ENCODE results near the gene PLIN5.
"Not testable (repeated sequence)": the region's sequence is repeated elsewhere in the genome, so short reads cannot be mapped to it uniquely, and the experiment has no call there.

PLIN5 gene

DNA sequence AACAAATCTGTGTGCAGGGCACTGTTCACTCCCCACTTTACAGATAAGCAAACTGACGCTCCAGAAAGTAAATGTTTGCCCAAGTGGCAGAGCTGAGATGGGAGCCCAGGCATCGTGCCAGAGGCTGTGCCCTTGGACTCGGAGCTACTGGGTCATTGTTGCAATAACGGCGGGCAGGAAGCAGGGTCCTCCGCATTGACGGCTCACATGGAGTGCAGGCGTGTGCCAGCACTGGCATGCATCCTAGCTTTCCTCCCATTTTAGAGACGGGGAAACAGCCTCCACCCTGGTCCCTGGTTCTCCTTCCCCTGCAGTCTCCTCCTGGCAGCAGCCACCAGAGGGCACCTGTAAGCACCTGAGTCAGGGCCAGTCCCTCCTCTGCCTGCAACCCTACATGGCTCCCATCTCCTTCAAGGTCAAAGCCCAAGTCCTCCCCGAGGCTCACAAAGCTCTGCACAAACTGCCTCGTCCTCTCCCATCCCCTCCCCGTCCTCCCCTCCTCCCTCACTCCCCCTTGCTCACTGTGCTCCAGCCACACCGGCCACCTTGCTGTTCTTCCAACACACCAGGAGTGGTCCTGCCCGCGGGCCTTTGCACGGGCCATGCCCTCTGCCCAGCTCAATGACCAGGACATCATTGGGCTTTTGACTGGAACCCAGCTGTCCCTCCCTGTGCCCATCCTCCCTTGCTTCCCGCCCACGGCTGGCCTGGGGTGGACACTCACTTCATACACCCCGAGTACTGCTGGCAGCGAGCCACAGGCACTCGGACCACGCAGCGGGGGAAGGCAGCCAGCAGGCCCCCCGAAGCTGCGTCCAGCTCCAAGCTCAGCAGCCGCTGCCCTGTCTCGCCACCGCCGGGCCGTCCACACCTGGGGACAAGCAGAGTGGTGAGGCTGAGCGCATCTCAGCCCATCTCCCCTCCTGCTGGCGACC, 12.5 kb upstream of the PLIN5 start:
- no peak overlapping the region for H3K4me3 ChIP-seq (ENCODE audit: low read length)
- no peak for DNase-seq (ENCODE audit: low read depth)
- peak; percentile 51 for TF ChIP-seq CTCF (conservative IDR thresholded peaks at IDR 0.05; ENCODE audit: low read depth, low read length)

DNA sequence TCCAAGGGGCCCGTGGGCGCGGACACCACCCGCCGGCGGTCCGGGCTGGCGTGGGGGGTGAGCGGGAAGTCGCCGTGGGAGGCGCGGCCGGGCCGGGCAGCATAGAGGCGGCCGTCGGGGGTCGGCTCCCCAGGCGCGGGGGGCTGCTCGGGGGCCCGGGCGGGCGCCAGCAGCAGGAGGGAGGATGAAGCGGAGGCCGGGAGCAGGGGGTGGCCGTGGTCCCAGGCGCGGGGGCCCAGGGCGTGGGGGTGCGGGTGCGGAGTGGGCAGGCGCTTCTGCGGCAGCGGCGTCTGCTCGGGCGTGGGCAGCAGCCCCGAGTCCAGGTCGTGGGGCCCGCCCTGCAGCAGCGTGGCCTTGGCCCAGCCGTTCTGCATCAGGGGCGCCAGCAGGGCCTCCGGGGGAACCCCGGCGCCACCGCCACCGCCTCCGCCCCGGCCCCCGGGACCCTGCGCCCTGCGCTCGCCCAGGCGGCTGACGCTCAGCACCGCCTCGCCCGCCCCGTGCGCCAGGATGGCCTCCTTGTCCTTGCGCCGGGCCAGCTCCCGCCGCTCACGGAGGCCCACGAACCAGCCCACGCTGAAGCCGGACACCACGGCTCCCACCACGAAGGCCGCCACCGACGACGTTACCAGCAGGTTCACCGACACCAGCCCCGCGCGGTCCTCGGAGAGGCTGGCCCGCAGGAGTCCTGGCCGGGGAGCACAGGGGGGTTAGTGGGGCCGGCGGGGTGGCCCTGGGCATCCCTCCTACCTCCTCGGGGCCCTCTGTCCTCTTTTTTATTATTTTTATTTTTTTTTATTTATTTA, 9.0 kb upstream of the PLIN5 start:
- no peak for TF ChIP-seq CTCF (conservative IDR thresholded peaks at IDR 0.05; ENCODE audit: low read depth, low read length)
- no peak overlapping the region for H3K4me3 ChIP-seq (ENCODE audit: low read length)
- no peak for DNase-seq (ENCODE audit: low read depth)

DNA sequence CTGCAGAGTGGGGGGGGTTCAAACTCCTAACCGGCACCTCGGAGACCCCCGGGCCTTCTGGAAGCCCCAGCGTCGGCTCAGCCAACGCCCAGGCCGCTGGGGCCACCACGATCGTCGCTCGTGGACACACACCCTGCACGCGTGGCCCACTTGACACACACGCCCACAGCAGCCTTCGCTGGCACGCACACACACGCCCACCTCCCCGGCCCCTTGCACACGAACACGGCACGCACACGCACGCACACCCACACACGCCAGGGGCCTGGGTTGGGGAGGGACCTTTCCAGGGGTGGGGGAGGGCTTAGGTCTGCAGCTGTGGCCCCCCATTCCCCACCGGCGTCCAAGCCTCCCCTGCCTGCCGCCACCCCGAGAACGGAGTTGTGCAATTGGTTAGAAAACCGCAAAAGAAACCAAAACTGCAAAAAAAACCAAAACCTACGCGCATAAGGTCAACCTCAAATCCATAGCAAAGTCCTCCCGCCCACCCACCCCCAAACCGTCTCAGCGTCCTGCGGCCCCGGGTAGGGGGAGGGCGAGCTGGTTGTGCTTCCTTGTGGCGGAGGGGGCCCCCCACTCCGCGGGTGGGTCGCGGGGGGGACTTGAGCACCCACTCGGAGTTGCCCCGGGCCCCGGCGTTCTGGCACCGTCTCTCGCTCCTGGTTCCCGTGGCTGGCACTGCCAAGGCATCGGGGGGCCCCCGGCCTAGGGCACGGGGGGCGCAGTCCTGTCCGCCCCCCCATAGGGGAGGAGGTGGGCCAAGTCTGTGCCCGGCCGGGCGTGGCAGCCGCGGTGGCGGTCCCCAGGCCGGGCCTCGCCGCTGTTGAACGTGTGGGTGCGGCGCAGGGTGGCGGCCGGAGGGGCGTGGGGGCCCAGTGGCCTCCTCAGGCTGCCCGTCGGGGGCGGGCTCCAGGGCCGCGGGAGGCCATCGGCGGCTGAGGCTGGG, 8.1 kb upstream of the PLIN5 start:
- H3K4me3 ChIP-seq (ENCODE audit: low read length) = no peak overlapping the region
- no peak for TF ChIP-seq CTCF (conservative IDR thresholded peaks at IDR 0.05; ENCODE audit: low read depth, low read length)
- no peak for DNase-seq (ENCODE audit: low read depth)

GRCh38 chr19:4541806-4542145, 6.8 kb upstream of the PLIN5 start:
- not testable (repeated sequence) for DNase-seq (ENCODE audit: low read depth); H3K4me3 ChIP-seq (ENCODE audit: low read length)

DNA sequence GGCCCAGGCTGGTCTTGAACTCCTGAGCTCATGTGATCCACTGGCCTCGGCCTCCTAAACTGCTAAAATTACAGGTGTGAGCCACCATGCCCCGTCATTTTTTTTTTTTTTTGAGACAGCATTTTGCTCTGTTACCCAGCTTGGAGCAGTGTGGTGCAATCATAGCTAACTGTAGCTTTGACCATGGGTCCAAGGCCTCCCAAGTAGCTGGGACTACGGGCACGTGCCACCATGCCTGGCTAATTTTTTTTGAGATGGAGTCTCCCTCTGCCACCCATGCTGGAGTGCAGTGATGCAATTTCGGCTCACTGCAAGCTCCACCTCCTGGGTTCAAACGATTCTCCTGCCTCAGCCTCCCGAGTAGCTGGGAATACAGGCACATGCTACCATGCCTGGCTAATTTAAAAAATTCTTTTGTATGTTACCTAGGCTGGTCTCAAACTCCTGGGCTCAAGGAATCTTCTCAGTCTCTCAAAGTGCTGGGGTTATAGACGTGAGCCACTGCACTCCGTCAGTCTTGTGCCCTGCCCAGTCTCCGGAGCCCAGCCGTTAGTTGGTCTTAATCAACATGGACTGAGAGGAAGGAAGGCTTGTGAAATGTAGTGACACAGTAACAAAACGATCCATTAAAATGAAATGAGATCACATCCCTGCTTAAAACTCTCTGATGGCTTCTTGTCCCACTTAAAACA, 6.2 kb upstream of the PLIN5 start:
- no peak for TF ChIP-seq CTCF (conservative IDR thresholded peaks at IDR 0.05; ENCODE audit: low read depth, low read length)
- no peak for DNase-seq (ENCODE audit: low read depth)
- no peak overlapping the region for H3K4me3 ChIP-seq (ENCODE audit: low read length)

GRCh38 chr19:4539693-4540581, 4.9 kb upstream of the PLIN5 start, which contains the start of gene LRG1:
LRG1 (minus strand) TSS chr19:4540036; CDS start chr19:4540013, 23 bp downstream.
- DNase-seq (ENCODE audit: low read depth) = no peak
- no peak within 1 kb of the TSS for H3K4me3 ChIP-seq (ENCODE audit: low read length)
- no peak for TF ChIP-seq CTCF (conservative IDR thresholded peaks at IDR 0.05; ENCODE audit: low read depth, low read length)

All from retinal pigment epithelial cell (primary cell).